GM12891 (cell line): ENCODE data around the gene AJUBA.

Experiments
- POLR2A ChIP-seq: IDR thresholded peaks from 2 replicates; pipeline ENCODE4 v1.6.1; 2011; ENCODE audit warnings: low read depth, low read length, control low read depth
- POLR2AphosphoS5 ChIP-seq: IDR thresholded peaks from 2 replicates; pipeline ENCODE4 v1.6.1; 2011; ENCODE audit warnings: low read depth, low read length, control low read depth
- TAF1 ChIP-seq: IDR thresholded peaks from 2 replicates; pipeline ENCODE4 v1.6.1; 2011; ENCODE audit warnings: low read depth, low read length, control low read depth

DNA sequence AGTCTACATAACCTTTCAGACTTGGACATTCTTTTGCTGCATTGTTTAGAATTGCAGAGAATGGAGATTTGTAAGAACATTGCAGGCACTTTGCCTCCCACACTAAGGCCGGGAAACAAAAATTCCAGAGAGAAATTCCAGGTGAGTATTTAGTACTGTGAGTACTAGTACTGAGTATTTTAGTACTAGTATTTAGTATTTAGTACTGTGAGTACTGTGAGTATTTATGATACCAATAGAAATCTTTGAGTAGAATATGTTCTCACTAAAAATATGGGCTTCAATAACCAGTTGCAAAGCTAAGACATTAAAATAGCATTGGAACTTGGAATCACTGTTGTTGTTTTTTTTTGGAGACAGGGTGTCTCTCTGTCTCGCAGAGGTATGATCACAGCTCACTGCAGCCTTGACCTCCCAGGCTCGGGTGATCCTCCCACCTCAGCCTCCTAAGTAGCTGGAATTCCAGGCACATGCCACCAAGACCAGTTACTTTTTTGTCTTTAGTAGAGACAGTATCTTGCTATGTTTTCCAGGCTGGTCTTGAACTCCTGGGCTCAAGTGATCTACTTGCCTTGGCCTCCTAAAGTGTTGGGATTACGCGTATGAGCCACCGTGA, 20.2 kb downstream of the AJUBA start:
- no peak for TF ChIP-seq POLR2AphosphoS5
- TF ChIP-seq POLR2A, result no peak
- TF ChIP-seq TAF1, result no peak
